Measurements from ENCODE around the gene MOK. TPM values are rescaled to one million over a fixed set of nuclear protein-coding genes. Genes with fewer than 3 reads are reported as not detected.

The MOK gene
- total and polyA plus RNA-seq, 2 donors (not counting 1 experiment from before 2014, with no cell fraction given) = 4.3 to 4.7 TPM

- Histone ChIP-seq H3K9me3 (ENCODE audit: control insufficient read depth, insufficient read depth, low read depth, low read length) (no peaks in the 10 kb centered on the region), H3K4me3 (replicated peaks in 1 of 4; ENCODE audit: control extremely low read depth in 1 of 4, insufficient read depth in 1 of 4, low read depth in 3 of 4, low read length in 4 of 4) (no peak overlapping the region), H3K9ac (ENCODE audit: insufficient read depth, low read length) (no peak overlapping the region), H2AFZ (ENCODE audit: low read length) (no peak overlapping the region), H3K27ac (ENCODE audit: insufficient read depth, low read length) (no peak overlapping the region), H3K36me3 (ENCODE audit: control insufficient read depth, insufficient read depth, low read length) (peaks cover 2% of the 10 kb centered on the region), H3K4me2 (ENCODE audit: extremely low read depth, insufficient read depth, low read length) (no peak overlapping the region), H4K20me1 (ENCODE audit: control insufficient read depth, extremely low read depth, insufficient read depth, low read length) (no peaks in the 10 kb centered on the region), H3K4me1 (ENCODE audit: control insufficient read depth, extremely low read depth, insufficient read depth, low read length) (no peaks in the 10 kb centered on the region), H3K79me2 (ENCODE audit: control insufficient read depth, insufficient read depth, low read length) (peaks cover 5% of the 10 kb centered on the region), H3K27me3 (ENCODE audit: control insufficient read depth, insufficient read depth, low read length) (no peaks in the 10 kb centered on the region)
- no peak for TF ChIP-seq CTCF (conservative IDR thresholded peaks at IDR 0.05 in 1 of 2, IDR thresholded peaks at IDR 0.05 in 1 of 2; ENCODE audit: low read depth in 1 of 2, low read length in 2 of 2)
- no peak for TF ChIP-seq EZH2 (IDR thresholded peaks at IDR 0.05; ENCODE audit: low read length, missing control alignments)
- DNase-seq (ENCODE audit: low read depth in 2 of 2) = peak in 1 of 2 donors; percentile 51
Measured at GRCh38 chr14:102195446-102195845, 109.5 kb downstream of the MOK start.

DNA sequence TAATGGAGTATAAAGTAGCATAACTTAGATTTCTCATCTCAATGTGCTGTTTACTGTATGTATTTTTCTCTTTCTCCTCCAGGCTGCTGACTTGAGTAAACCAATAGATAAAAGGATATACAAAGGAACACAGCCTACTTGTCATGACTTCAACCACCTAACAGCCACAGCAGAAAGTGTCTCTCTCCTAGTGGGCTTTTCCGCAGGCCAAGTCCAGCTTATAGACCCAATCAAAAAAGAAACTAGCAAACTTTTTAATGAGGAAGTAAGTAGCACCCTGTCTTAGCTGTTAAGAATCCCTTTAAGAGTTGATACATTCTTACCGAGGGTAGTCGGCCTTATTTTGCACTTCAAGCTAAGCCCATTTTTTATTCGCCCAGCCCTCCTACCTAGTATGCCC lies 110.1 kb downstream of the MOK start:
- Histone ChIP-seq H3K4me2 (ENCODE audit: extremely low read depth, insufficient read depth, low read length) (no peak overlapping the region), H3K27ac (ENCODE audit: insufficient read depth, low read length) (no peak overlapping the region), H3K79me2 (ENCODE audit: control insufficient read depth, insufficient read depth, low read length) (peaks cover 7% of the 10 kb centered on the region), H3K4me3 (replicated peaks in 1 of 4; ENCODE audit: control extremely low read depth in 1 of 4, insufficient read depth in 1 of 4, low read depth in 3 of 4, low read length in 4 of 4) (no peak overlapping the region), H4K20me1 (ENCODE audit: control insufficient read depth, extremely low read depth, insufficient read depth, low read length) (no peaks in the 10 kb centered on the region), H2AFZ (ENCODE audit: low read length) (no peak overlapping the region), H3K9me3 (ENCODE audit: control insufficient read depth, insufficient read depth, low read depth, low read length) (no peaks in the 10 kb centered on the region), H3K27me3 (ENCODE audit: control insufficient read depth, insufficient read depth, low read length) (no peaks in the 10 kb centered on the region), H3K9ac (ENCODE audit: insufficient read depth, low read length) (no peak overlapping the region), H3K4me1 (ENCODE audit: control insufficient read depth, extremely low read depth, insufficient read depth, low read length) (no peaks in the 10 kb centered on the region), H3K36me3 (ENCODE audit: control insufficient read depth, insufficient read depth, low read length) (peaks cover 2% of the 10 kb centered on the region)
- TF ChIP-seq EZH2 (IDR thresholded peaks at IDR 0.05; ENCODE audit: low read length, missing control alignments) (no peak), CTCF (conservative IDR thresholded peaks at IDR 0.05 in 1 of 2, IDR thresholded peaks at IDR 0.05 in 1 of 2; ENCODE audit: low read depth in 1 of 2, low read length in 2 of 2) (no peak)
- no peak for DNase-seq (ENCODE audit: low read depth in 2 of 2)

DNA sequence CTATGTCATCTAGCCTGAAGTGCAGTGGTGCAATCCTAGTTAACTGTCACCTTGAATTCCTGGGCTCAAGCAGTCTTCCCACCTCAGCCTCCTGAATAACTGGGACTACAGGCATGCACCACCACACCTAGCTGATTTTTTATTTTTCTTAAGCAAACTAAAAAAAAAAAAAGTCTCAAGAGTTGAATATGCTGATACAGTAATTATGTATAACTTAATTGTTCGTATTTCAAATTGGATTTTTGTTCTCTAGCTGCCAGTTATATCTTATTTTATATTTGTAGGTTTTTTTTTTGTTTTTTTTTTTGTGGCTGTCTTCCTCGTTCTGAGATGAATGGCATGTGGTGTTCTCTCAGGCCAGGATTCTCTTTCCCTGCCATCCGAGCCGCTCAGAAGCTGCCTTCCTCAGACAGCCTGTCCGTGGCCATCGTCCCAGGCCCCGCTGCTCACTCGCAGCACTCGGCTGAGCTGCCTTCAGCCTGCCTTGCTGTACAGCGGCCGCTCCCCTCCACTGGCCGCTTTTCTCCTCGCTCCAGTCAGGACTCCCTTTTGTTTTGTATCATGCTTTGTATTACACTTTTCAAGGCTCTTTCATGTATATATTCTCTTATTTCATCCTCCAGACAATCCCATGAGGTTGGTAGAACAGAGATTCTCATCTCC lies 112.0 kb downstream of the MOK start:
- TF ChIP-seq CTCF (conservative IDR thresholded peaks at IDR 0.05 in 1 of 2, IDR thresholded peaks at IDR 0.05 in 1 of 2; ENCODE audit: low read depth in 1 of 2, low read length in 2 of 2) (no peak), EZH2 (IDR thresholded peaks at IDR 0.05; ENCODE audit: low read length, missing control alignments) (no peak)
- Histone ChIP-seq H2AFZ (ENCODE audit: low read length) (no peak overlapping the region), H3K36me3 (ENCODE audit: control insufficient read depth, insufficient read depth, low read length) (peaks cover 2% of the 10 kb centered on the region), H3K9ac (ENCODE audit: insufficient read depth, low read length) (no peak overlapping the region), H3K4me3 (replicated peaks in 1 of 4; ENCODE audit: control extremely low read depth in 1 of 4, insufficient read depth in 1 of 4, low read depth in 3 of 4, low read length in 4 of 4) (no peak overlapping the region), H3K4me2 (ENCODE audit: extremely low read depth, insufficient read depth, low read length) (no peak overlapping the region), H3K79me2 (ENCODE audit: control insufficient read depth, insufficient read depth, low read length) (peaks cover 13% of the 10 kb centered on the region), H3K27ac (ENCODE audit: insufficient read depth, low read length) (no peak overlapping the region), H3K4me1 (ENCODE audit: control insufficient read depth, extremely low read depth, insufficient read depth, low read length) (peaks cover 2% of the 10 kb centered on the region), H3K27me3 (ENCODE audit: control insufficient read depth, insufficient read depth, low read length) (no peaks in the 10 kb centered on the region), H3K9me3 (ENCODE audit: control insufficient read depth, insufficient read depth, low read depth, low read length) (no peaks in the 10 kb centered on the region), H4K20me1 (ENCODE audit: control insufficient read depth, extremely low read depth, insufficient read depth, low read length) (no peaks in the 10 kb centered on the region)
- no peak for DNase-seq (ENCODE audit: low read depth in 2 of 2)
